GM21528 (cell line): ENCODE data around the gene RNASEL.
"Not testable (repeated sequence)": the region's sequence is repeated elsewhere in the genome, so short reads cannot be mapped to it uniquely, and the experiment has no call there.

Experiments used
- ATAC-seq: cut with Tn5 transposase; IDR thresholded peaks from one replicate; pipeline ENCODE4 v1.9.1; 2021; ENCODE audit warnings: mild to moderate bottlenecking, moderate library complexity; ENCODE audit not compliant: unreplicated experiment, low FRiP score

The RNASEL gene, protein sequence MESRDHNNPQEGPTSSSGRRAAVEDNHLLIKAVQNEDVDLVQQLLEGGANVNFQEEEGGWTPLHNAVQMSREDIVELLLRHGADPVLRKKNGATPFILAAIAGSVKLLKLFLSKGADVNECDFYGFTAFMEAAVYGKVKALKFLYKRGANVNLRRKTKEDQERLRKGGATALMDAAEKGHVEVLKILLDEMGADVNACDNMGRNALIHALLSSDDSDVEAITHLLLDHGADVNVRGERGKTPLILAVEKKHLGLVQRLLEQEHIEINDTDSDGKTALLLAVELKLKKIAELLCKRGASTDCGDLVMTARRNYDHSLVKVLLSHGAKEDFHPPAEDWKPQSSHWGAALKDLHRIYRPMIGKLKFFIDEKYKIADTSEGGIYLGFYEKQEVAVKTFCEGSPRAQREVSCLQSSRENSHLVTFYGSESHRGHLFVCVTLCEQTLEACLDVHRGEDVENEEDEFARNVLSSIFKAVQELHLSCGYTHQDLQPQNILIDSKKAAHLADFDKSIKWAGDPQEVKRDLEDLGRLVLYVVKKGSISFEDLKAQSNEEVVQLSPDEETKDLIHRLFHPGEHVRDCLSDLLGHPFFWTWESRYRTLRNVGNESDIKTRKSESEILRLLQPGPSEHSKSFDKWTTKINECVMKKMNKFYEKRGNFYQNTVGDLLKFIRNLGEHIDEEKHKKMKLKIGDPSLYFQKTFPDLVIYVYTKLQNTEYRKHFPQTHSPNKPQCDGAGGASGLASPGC

DNA sequence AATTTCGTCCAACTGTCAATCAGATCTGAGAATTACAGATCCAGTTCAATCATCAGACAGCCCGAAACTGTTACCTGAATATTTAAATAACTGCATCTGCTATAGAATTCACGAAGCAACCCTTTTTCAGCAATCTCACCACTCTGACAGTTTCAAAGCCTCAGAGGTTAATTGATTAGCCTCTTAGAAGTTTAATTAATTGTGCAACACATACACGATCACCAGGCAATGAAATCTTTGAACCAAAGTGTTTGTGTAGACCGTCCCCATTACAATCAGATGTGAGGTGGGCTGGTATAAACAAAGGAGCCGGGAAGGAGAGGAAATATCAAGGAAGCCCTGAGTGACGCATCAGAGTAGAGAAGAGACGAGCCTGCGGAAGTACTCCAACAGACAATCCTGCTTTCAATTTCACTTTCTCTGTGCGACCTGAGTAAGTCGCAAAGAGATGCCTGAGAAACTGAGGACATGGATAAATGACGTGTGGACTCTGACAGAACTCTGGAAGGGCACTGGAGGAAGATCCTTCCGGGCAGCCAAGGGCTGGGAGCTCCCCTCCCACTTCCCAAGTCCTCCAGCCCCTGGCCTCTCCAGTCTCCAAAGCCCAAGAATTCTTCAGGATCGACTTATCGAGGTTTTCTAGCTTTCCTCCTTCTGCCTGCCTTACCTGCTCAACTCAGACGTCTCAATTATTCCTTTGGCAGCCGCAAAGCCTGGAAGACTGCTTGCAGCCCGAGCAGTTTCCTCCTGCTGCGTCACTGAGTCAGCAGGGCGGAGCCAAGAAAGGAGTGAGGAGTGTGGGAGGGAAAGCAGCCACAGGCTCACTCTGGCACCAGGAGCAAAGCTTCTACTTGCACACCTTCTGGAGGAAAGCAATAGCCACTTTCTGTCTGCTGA is at the start of gene RNASEL:
TSS of gene RNASEL (minus strand) at position 757 of the 897 bp plus-strand sequence. CDS start 2,450 bp downstream, outside the sequence.
- peak; percentile 84 for ATAC-seq

DNA sequence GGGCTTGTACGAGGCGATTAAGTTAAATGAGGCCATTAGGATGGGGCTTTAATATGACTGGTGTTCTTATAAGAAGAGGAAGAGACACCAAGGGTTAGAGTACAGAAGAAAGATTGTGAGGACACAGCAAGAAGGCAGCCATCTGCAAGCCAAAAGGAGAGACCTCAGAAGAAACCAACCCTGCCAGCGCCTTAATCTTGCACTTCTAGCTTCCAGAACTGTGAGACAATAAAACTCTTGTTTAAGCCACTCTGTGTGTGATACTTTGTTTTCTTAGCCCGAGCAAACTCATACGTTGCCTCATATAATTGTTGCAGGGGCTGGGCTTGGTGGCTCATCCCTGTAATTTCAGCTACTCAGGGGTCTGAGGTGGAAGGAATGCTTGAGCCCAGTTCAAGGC is 48.7 kb upstream of the RNASEL start:
- no peak for ATAC-seq

DNA sequence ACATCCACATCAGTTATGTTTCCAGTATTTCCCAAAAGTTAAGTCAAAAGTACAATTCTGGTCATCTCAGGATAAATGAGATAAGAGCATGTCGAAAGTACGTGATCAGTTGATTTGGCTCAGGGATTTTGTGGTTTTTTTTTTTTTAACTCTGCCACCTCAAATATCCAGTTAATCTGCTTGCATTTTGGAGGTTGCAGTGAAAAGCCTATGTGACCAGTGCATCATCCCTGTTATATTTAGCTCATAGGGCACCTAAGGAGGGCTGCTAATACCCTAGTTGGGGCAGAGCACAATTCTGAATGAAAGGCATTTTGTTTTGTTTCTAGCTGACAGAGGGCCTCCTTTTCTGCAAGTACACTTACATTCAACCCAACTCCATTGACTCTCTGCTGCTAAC is 46.8 kb upstream of the RNASEL start:
- ATAC-seq = no peak

DNA sequence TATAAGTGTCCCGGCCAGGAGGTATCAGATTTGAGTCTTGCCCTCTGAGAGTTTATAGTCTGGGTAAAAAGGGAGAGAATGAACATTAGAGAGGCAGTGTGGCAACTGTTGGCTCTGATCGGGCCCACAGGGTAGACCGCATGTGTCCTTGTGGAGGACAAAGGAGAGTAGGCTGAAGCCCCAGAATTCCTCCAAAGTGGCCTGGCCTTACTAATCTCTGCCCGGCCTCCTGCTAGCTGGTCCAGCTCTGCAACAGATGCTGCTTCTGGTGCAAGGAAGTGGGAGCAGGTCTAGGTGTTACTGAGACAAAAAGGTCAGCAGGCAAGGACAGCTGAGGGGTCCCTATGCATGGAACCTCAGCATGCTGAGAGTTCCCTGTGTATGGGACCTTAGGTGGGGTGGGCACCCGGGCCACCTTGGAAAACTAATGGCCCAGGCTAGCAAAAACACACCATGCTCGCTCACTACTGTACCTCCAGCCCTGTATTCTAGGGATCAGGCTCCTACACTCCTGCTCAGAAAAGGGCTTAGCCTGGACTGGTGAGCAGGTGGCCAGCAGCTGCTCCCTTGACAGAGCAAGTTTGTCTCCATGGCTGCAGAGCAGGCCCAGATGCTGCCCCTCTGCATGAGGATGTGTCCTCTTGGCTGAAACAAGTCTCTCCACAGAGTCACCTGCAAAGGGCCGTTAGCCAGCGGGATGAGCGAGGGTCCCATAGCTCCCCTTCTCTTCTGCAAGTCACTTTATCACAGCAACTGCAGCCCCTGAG is 45.4 kb upstream of the RNASEL start:
- ATAC-seq = no peak

DNA sequence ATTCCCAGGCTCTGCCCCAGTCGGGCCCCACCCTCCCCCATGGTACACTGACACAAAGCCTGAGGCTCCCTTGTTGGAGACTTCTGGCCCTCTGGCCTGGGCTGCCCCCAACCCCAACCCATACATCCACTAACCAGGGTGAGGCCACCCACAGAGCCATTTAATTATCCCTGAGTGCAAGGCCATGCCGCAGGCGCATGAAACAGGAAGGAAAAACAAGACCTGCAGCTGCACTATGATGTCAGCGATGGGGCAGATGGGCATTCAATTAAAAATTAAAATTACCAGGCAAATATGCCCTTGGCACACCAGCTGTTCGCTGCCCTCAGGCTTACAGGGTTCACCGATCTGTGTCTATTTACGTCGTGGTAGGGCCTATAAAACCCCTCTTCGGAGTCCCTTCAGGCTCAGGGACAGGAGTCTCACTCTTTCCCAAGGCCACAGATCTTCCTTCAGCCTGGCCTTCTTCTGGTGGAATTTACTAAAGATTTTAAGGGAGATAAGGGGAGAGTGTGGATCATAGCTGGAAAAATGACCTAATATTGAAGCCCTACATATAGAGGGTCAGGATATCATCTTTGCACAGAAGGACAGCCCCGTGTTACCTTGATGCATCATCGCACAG is 44.7 kb upstream of the RNASEL start:
- no peak for ATAC-seq

DNA sequence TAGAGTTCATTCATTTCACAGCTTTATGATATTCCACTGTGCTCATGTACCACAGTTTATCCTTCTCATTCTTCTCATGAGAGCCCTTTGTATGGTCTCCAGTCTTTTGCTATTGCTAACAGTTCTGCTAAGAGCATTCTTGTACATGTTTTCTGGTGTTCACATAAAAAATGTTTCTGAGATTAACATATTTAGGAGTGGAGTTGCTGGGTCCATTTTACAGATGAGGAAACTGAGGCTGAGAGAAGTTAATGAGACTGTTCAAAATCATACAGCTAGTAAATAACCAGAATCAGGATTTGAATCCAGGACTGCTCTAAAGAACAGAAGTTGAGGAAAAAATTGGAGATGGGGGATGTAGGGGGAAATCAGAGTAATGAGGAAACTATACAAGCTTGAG is 44.0 kb upstream of the RNASEL start:
- no peak for ATAC-seq

DNA sequence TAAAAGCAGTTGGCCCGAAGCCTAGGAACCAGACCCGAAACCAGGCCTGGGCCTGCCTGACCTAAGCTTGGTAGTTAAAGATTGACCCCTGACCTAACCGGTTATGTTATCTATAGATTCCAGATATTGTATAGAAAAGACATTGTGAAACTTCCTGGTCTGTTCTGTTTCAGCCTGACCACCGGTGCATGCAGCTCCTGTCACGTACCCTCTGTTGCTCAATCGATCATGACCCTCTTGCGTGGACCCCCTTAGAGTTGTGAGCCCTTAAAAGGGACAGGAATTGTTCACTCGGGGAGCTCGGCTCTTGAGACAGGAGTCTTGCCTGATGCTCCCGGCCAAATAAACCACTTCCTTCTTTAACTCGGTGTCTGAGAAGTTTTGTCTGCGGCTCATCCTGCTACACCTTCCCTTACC is 43.4 kb upstream of the RNASEL start:
- ATAC-seq = not testable (repeated sequence)

DNA sequence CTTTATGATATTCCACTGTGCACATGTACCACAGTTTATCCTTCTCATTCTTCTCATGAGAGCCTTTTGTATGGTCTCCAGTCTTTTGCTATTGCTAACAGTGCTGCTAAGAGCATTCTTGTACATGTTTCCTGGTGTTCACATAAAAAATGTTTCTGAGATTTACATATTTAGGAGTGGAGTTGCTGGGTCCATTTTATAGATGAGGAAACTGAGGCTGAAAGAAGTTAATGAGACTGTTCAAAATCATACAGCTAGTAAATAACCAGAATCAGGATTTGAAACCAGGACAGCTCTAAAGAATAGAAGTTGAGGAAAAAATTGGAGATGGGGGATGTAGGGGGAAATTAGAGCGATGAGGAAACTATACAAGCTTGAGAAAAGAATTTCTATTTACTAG is 42.9 kb upstream of the RNASEL start:
- no peak for ATAC-seq

DNA sequence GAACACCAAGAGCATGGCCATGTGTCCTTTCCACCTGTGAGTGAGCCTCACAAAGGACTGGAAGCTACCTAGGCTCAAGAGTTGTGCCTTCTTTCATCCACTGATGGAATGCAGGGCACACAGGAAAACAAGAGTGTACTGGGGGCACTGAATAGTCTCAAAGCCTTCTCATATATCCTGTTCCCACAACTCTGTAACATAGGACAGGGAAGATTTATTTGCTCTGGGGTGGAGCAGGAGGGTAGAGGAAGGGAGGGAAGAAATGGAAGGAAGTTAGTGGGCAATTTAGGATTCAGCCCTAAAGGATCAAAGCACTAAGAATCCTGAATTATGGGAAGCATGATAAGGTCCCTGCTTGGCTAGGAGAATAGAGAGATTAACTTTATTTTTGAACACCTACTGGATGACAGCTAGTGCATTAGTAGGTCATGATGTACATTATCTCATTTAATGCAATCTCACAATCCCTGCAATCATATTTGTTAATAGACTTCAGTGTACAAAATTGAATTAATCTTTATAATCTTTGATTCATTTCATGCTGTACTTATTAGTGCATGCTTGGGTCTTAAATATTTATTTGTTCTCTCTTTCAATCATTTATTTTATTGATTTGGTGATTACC is 42.1 kb upstream of the RNASEL start:
- ATAC-seq = no peak

DNA sequence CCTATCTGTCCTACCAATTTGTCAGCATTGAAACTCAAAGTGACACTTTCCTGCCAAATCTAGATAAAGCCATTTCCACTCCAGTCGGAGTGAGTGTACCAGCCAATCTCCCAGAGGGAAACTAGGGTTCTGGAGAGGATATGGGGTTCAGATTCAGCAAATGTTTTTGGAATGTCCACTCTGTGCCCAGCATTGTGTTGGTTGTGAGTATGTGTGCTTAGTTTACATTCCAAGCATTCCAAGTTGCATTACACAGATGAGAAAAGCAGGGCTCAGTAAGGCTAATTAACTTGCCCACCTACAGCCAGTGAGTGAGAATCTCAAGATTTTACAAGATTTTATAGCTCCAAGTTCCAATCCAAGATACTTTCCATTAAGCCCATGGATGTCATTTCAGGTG is 41.5 kb upstream of the RNASEL start:
- ATAC-seq = no peak

DNA sequence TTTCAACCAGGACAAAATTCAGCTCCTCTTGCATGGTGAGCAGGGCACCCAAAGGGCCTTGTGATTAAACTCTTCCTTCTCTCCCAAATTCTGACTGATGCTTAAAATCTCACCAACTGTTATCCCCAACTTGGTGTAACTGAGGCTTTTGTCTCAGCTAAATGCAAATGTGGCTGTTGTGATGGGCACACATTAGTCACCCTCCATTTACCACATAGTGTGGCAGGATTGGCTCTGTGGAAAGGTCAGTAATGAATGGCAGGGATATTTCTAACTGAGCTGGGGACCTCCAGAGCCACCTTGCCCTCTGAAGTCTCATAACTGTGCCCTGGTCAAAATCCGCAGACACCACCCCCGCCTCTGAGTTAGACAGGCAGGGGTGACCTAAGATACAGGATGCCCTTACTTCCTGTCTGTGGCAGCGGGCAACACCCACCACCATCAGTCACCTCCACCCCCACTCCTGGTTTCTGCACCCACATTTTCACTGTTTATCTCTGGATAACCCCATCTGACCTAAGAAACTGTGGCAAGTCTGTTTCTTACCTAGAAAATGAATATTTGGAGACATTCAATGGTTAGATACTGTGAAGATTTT is 40.5 kb upstream of the RNASEL start:
- ATAC-seq = no peak

DNA sequence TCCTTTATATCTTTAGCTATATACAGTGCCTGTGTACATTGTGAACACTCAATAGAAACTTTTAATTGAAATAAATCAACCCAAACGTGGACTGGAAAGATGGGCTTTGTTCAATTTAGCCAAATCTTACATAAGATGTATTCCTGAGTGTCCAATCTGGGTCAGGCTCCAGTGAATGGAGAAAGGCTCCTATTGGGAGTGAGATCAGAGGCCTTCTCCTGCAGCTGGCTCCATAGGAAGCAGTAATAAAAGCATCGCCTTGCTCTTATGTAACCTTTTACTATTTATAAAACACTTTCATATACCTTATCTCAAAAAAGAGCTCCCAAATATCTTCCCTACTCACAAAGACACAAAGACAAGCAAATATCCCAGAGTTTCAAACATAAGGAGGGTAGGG is 40.0 kb upstream of the RNASEL start:
- no peak for ATAC-seq

DNA sequence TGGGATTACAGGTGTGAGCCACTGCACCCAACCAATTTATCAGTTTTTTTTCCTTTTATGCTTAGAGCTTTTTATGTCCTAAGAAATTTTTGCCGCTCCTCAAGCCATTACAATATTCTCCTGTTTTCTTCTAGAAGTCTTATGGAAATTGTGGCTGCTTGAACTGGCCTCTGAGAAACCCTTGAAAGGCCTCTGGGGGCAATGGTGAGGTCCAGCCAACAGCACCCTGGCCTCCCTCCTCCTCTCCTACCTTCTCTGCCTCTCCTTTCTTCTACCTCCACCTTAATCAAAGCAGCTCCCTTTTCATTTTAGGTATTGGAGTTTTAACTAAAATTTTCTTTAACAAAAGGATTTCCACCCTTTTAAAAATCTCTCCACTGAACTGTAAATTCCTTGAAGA is 39.6 kb upstream of the RNASEL start:
- ATAC-seq = no peak

DNA sequence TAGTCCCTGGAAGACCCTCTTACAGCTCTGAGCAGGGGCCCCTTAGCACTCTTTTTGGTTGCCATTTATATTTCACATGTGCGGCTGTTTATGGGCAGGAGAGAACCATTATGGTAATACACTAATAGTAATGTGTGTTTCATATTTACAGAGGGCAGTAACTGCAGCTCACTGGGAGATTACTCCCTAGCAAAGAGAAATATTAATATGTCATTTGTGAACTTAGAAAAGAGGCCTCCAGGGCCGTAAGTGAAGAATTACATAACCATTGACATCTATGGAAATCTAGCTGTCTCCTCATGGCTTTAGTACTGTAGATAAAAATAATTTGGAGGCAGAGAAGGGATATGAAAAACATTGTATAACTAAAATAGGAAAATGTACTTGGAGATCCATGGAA is 38.6 kb upstream of the RNASEL start:
- ATAC-seq = no peak

DNA sequence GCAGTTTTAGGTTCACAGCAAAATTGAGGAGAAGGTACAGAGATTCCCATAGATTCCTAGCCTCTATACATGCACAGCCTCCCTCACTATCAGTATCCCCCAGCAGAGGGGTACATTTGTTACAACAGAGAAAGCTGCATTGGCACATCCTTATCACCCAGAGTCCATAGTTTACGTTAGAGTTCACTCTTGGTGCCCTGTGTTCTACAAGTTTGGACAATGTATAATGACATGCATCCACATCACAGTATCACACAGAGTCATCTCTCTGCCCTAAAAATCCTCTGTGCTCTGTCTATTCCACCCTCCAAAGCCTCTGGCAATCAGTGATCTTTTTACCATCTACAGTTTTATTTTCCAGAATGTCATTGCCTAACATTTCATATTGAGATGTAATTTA is 37.5 kb upstream of the RNASEL start:
- no peak for ATAC-seq

DNA sequence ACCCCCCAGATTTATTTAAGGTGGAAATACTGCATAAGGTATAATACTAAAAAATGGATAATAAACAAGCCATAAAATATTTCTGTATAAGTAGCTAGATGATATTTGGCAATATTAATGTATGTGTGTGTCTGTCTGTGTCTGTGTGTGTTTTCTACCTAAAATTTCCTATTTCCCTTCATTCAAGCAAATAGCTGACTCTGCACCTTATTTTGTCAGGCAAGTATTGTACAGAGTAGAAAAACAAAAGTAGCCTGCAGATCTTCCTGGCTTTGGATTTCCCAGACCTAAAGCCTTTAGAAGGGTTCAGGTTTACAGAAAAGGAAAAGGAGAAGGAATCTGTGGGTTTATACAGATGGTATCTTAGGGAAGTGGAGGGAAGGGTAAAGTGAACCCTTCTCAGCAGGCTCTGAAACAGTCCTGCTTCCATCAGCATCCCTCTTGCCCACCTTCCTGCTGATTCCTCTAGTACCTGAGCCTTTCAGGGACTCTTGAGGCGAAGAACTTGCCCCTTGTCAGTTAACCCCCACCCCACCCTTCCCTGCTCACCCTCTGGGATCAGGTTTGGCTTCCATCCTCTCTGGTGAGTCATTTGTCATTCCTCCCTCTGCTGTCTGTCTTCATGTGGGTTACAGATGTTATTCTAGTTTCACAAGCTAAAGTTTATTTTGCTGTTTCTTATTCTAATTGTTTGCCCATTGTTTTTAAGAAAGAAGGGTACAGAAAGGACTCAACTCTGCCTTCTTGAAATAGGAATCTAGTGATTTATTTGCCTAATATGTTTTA is 36.9 kb upstream of the RNASEL start:
- ATAC-seq = no peak

DNA sequence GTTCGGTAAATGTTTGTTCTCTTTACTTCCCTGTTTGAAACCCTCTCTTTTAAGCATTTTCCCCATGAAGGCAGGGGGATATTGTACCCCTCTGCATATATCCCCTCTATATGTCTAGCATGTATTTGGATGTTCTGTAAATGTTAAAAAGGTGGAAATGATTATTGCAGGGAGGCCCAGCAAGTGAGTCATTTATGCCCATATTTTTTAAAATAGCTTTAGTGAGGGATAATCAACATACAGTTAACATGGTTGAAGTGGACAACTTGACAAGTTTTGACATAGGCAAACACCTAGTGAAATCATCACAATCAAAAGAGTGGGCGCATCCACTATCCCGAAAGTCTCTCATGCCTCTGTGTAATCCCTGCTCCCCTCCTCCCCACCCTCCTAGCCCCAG is 36.0 kb upstream of the RNASEL start:
- no peak for ATAC-seq

DNA sequence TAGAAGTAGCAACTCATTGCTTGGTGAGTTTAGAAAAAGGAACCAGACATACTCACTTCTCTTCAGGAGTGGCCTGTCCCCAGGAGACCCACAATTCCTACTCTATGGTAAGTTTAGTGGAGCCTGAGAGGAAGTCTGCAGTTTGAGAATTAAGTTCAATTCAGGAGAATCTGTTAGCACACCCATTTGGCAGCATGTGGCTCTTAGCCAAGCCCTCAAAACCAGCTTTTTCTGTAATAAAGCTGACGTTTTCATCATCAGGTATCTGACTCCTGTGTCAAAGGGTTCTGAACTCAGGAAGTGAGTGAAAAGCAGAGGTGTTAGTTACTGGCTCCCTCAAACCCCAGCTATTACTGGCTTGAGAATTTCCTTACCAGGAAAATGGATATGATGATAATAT is 35.5 kb upstream of the RNASEL start:
- no peak for ATAC-seq
